Measurements from ENCODE around the gene GMIP.

The GMIP gene

DNA sequence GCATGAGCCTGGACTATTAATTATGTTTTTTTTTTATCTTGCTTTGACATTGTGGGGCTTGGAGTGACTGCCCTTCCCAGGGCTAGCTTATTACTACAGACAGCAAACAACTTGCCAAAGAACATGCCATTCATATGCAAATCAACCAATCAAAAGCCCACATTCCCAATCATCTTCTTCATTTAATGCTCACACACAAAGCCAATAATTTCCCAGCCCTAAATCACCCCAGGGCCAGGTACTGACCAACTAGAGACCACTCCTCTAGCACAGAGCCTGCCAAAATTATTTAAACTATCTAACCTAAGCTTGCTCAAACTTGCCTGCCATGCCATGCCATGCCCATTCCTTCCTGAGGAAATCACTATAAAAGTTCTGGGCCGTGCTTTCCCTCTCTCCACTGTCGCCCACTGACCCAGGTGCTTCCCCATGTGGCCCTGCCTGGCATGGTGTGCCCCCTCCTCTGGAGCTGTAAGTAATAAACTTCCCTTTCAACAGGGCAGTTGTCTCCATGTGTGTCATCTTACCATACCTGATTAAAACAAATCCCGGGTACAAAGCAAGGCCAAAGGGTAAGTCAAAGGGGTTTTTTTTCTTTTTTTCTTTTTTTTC, 40.6 kb downstream of the GMIP start:
- DNase-seq, result no peak

DNA sequence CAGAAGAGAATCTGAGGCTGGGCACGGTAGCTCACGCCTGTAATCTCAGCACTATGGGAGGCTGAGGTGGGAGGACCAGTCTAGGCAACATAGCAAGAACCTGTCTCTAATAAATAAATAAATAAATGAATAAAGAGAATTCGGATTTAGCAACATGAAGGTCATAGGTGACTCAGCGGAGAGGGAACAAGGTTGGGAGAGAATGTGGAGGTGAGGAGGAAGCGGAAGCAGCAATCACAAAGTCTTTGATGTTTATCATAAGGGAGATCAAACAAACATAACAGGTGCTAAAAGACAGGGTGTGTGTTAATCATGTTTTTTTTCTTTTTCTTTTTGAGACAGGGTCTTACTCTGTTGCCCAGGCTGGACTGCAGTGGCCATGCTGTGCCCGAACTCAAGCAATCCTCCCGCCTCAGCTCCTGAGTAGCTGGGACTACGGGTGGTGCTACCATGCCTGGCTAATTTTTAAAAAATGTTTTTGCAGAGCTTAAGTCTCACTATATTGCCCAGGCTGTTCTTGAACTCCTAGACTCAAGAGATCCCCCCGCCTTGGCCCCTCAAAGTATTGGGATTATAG, 41.2 kb downstream of the GMIP start:
- DNase-seq, result peak; percentile 18

DNA sequence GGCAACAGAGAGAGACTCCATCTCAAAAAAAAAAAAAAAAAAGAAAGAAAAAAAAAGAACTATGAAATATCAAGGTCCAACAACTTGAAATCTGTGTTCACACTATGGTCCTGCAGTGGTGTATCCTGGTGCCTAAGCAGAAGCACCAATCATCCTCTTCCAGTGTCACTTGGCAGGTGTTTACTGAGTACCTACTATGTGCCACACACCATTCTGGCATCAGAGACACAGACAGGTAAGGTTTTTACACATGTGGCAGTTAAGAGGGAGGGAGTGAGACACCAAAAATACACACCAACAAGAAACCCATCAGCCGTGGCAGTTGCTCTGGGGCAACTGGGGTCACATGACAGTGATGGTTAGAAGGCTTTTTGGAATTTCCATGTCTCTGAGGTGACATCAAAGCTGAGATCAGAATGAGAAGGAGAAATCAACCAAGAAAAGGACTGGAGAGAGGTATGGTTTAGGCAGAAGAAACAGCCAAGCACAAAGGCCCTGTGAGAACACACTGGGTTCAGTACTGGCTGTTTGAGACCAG, 42.6 kb downstream of the GMIP start:
- DNase-seq, result no peak

DNA sequence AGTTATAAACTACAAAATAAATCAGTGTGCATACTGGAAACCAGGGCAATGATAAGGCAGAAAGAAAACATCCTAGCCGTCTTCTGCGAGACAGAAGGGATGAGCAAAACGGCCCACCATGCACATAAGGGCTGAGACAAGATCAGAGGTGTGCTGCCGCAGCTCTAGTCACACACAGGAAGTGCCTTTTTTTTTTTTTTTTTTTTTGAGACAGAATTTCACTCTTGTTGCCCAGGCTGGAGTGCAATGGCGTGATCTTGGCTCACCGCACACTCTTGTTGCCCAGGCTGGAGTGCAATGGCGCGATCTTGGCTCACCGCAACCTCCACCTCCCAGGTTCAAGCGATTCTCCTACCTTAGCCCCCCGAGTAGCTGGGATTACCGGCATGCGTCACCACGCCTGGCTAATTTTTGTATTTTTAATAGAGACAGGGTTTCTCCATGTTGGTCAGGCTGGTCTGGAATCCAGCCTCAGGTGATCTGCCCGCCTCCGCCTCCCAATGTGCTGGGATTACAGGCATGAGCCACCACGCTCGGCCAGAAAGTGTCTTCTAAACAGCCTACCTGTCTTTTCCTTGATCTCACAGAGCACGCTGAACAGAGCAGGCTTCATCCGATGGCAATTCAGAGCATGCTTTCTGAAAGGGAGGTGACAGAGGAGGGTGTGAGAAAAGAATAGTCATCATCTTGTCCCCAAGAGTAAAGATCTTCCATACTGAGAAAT, 44.6 kb downstream of the GMIP start:
- DNase-seq, result peak; percentile 55

DNA sequence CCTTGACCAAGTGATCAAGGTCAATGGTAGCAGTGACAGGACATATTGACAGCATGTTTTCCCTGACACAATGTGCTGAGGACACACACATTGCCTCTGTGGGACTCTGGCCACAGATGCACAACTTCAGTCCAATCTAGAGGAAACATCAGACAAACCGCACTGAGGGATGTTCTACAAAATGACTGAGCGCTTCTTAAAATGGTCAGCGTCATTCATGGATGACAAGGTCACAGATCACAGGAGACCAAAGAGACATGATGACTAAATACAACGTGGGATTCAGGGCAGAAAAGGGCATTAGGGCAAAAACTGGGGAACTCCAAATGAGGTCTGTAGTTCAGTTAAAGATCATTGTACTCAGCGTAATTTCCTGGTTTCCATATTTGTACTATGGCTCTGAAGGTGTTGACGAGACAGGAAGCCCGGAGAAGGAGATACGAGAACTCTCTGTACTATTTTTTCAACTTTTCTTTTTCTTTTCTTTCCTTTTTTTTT, 45.6 kb downstream of the GMIP start:
- peak; percentile 18 for DNase-seq

DNA sequence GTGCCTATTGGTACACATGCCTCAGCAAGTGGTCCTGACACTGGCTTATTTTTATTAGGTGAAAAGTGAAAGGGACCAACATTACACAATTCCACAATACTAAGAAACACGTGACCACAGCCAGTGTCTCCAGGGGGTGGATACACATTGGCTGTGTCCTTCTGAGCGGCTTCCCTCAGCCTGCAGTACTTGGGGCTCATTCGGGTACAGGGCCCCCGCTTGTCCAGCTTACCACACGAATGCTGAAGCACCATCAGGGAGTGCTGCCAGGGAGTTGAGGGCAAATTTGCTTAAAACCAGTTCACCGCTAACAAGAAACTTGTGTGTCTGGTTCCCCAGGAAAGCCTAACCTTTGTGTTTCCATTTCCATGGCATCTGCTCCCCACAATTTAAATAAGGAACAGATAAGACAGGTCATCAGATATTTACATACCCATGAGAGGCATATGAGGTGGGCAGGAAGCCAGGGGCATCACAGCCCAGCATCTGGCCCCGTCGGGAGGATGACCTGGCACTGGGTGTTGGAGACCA, 48.2 kb downstream of the GMIP start:
- DNase-seq, result no peak

DNA sequence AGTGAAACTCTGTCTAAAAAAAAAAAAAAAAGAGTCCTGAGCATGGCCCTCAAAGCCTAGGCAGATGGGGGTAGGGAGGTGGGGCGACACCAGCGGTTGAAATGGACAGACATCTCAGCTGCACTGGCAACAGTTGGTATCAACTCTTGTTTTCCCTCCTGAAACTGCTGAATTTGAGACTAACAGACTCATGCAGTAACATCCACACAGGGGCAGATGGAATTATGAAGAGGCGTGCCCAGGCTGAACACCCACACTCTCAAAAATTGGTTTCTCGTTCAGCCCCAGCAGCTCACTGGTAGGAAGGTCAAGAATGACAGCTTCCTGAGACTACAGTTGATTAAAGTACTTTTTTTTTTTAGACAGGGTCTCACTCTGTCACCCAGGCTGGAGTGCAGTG, 49.1 kb downstream of the GMIP start:
- DNase-seq, result no peak

DNA sequence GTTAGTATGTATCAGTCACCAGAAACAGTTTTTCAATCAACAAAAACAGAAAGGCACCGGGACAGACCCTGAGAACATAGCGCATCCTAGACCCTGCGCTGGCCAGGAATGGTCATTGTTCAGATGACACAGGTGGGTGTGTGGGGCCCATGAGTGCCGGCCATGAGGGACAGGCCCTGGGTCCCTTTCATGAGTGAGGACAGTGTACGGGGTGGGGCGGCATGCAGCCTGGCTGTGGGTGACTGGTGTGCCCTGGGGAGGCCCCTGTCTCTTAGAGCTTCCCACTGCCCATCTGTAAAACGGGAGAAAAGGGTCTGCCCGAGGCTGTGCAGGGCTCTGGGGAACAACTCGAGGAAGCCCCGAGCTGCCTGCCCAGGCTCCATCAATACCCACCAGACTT, 50.8 kb downstream of the GMIP start:
- no peak for DNase-seq

DNA sequence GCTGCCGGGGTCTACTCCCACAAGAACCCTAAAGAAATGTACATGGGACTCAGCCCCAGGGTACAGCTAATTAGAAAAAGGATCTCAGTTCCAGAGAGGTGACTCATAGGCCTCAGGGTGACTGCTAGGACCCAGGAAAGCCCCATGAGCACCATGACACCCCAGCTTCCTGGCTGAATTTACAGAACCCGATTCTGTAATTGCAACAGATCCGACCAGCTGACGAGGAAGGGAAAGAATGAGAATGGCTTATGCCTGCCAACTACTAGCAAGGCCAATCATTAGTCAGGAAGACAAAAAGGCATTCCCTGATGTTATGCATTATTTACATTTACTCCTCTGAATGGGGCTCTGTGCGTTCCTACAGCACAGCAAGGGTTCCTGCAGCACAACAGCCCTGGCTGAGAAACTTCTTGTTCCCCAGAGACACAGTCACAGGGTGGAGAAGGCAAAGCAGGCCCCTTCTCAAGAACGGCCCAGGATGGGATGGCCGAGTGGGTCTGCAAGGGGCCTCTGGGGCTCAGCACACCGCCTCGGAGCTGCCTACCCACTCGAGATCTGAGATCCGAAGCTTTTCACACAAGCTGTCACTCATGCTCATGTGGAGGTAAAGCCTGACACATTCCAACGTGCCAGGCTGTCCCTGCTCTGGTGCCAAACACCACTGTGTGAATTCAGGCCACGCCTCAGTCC, 52.2 kb downstream of the GMIP start:
- DNase-seq, result peak; percentile 52

DNA sequence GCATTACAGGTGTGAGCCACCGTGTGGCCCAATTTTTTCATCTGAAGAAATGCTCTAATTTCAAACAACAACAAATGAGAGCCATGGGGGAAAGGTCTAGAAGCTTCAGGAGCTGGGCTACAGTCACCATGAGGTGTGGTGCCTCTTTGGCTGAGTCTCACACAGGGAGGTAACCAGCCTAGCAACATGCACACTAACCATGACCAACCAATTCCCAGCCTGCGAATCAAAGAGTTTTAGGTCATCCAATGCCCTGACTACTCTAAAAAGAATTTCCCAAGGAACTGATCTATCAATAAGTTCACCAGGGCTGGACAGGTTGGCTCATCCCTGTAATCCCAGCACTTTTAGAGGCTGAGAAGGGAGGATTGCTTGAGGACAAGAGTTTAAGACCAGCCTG, 54.9 kb downstream of the GMIP start:
- DNase-seq, result no peak

DNA sequence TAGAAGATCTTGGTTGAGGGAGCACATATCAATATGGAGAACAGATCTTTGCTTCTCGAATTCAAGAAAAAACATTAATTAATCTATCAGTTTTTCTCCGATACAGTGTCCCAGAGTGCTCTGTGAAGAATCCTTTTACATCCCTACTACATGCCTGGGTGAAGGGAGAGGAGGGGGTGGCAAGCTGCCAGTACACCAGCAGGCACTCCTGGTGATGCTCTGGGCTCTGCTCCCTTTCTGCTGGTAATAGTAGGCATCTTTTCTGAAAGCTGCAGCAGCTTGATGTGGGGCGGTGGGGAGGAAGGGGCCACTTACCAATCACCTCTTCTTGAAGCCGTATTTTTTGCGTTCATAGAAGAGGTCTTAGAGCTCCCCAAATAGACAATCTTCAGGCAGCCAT, 55.7 kb downstream of the GMIP start:
- DNase-seq, result no peak

DNA sequence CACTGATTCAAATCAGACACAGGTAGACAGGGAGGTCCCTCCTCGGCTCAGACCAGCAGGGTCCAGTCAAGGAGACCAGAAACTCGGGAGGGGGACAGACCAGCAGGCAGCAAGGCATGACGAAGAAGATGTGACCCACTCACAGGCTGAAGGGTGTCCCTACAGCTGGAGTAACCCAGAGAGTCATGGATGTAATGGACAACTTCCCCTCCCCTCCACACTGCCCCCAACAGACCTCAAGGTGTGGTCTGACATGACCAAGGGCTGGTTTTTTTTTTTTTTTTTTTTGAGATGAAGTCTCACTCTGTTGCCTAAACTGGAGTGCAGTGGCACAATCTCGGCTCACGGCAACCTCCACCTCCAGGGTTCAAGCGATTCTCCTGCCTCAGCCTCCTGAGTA, 59.1 kb downstream of the GMIP start:
- no peak for DNase-seq

DNA sequence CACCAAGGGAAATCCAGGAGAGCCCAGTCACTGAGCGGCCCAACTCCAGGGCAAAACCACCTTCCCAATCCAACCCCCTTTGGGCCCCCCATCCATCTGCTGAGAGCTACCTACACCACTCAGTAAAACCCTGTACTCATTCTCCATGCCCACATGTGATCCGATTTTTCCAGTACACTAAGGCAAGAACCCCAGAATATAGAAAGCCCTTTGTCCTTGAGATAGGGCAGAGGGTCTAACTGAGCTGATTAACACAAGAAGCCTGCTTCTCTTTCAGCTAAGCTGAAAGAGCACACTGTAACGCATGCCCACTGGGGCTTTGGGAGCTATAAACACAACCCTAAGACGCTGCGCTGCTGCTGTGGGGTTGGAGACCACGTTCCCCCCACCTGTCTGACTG, 61.0 kb downstream of the GMIP start:
- no peak for DNase-seq

DNA sequence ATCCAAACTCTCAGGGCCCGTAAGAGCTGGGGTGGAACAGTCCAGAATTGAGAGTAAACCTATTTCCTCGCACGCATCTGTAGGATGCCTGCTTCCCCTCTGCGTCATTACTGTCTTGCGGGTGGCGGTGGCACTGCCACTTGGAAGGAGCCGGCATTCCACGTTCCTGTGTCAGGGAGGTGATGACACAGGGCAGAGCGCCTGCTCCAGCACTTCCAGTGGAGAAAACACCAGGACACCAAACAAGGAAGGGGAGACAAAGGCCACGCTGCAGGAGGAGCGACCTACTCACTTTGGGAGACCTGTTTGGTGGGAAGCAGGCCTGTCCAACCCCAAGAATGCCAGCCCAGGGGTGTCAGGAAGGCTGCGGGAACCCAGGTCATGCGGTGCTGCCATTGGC, 62.1 kb downstream of the GMIP start:
- no peak for DNase-seq

DNA sequence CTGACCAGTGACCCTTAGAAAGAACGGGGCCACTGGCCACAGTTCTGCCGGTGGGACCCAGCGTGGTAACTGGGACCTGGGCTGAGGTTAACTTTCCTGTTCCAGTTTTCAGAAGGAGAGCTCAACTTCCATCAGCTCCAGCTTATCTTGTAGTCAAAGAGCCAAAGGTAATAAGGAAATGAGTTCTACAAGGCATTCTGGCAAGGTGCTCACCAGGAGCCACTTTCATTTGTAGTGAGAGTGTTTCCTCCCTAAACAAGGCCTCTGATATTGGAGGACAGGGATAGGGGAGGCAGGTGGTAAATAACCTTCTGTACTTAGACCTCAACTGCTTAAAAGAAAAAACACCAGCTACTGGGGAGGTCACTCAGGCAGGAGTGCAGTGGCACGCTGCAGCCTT, 63.0 kb downstream of the GMIP start:
- DNase-seq, result no peak

DNA sequence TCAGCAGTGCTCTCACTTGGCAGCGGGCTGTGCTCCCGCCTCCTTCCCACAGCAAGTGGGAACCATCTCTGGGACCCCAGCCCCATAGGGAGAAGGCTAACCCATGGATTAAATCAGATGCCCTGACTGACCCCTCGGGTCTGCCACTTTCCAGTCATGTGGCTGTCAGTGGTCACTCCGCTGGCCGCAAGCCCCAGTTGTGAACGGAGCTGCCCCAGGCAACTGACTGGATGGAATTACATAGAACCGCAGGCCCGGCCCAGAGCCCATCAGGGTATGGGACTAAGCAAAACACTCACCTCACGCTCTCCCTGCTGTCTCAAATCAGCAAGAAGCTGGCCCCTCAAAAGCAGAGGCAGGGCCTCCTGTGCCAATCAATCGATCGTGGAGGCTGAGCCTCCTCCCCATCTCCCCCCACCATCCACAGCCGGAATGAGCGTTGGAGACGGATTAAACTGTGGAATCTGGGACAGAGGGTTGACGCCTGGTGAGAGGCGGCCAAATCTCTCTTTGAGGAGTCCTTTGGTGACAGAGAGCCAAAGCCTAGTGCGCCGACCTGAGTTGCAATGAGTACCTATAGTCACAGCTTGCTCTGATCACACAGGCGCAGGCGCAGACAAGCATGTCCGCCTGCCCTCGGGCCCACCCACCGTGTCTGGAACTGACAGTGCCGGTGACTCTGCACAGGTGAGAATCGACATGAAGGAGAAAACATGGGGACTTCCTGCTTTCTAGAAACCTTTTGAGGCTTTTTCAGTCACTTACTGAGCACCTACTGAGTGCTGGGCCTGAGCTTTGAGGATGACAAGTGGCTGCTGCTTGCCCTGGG, 63.7 kb downstream of the GMIP start:
- no peak for DNase-seq

Data from activated effector memory CD4-positive, alpha-beta T cell treated with Interleukin-2 at 50 U/mL for 16 hours (primary cell).